H1 (cell line): ENCODE measurements around the gene STT3B. TPM values are rescaled to one million over a fixed set of nuclear protein-coding genes. Genes with fewer than 3 reads are reported as not detected.

Source experiments
- CBX5 ChIP-seq: fragments of 300-800, 300-1000 bp; sonication (generic); IDR thresholded peaks from 2 replicates; pipeline ENCODE4 v1.7.1; 2016; ENCODE audit warnings: antibody characterized with exemption, low read length, low read depth
- FOSL1 ChIP-seq: IDR thresholded peaks from 2 replicates; pipeline ENCODE4 v1.6.1; 2011; ENCODE audit warnings: mild to moderate bottlenecking, low read depth, low read length, moderate library complexity; ENCODE audit not compliant: insufficient read depth
- MAX ChIP-seq: IDR thresholded peaks from 2 replicates; pipeline ENCODE4 v1.6.1; 2012; ENCODE audit warnings: inconsistent platforms
- NANOG ChIP-seq: IDR thresholded peaks from 2 replicates; pipeline ENCODE4 v1.6.1; 2011; ENCODE audit warnings: low read length, low read depth, mild to moderate bottlenecking, inconsistent platforms; ENCODE audit not compliant: insufficient read depth, poor library complexity, severe bottlenecking
- POLR2AphosphoS5 ChIP-seq: IDR thresholded peaks from 2 replicates; pipeline ENCODE4 v1.6.1; 2011; ENCODE audit warnings: low read depth, low read length
- TCF12 ChIP-seq: IDR thresholded peaks from 2 replicates; pipeline ENCODE4 v1.6.1; 2011; ENCODE audit warnings: low read depth, mild to moderate bottlenecking, low read length
- polyA plus RNA-seq, 7 experiments: library from polyadenylated mRNA; depleted of rRNA in 3 of 7; stranded (reverse) in 5 of 7; unstranded in 2 of 7; fragments of >200 nt in 5 of 7; fragments of 200-250 nt in 2 of 7; gene quantifications; 1 replicate in 5 of 7; 2 replicates in 1 of 7; 4 replicates in 1 of 7; pipeline versions ENCODE4 v1.2.1 to v1.2.3, GENCODE V29; 2011 to 2013; ENCODE audit warnings: missing spikeins in 2 of 7, mixed read lengths in 2 of 7
- total RNA-seq: library from RNA; stranded (reverse); fragmentation: NEBNext Ultra II Directional; extraction: Animal tissue kit (Norgen Biotek cat#: 25700); gene quantifications from 2 replicates; pipeline ENCODE4 v1.2.1, GENCODE V29; 2021

STT3B gene
- total and polyA plus RNA-seq, 2 of the 8 experiments (the other 6 are each of a cell fraction or from before 2014, with no cell fraction given) = 43.5 to 134 TPM

DNA sequence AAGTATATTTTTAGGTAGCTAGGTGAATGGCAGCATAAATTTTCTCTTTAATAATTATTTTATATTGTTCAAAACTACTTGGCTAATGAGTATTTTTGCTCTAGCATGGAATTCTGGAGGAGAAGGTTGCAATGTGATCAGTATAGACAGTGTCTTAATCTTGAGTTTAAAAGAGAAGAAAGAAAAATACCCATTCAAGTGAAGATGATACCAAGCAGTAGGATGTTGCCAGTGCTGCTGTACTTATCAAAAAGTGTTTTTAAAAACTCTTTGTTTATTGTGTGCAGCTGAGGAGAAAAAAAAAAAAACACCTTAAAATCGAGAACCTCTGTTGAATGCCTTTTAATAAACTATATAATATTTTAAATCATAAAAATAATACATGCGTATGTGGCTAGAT lies 47.9 kb downstream of the STT3B start (continued):
- TF ChIP-seq FOSL1 (no peak), NANOG (no peak), MAX (no peak), TCF12 (no peak), POLR2AphosphoS5 (no peak), CBX5 (no peak)
